Measurements from ENCODE around the gene CATSPER3. TPM values are rescaled to one million over a fixed set of nuclear protein-coding genes. Genes with fewer than 3 reads are reported as not detected.

CATSPER3 gene
- total and polyA plus RNA-seq, 9 donors: 0.36 to 0.85 (median 0.57) TPM

- H3K4me3 ChIP-seq: no peak overlapping the region
- no peak overlapping the region for H3K27ac ChIP-seq
- H3K4me1 ChIP-seq (ENCODE audit: insufficient read depth): peaks cover 5% of the 10 kb centered on the region
- no peak for DNase-seq
- no peaks in the 10 kb centered on the region for H3K36me3 ChIP-seq
- no peaks in the 10 kb centered on the region for H3K9me3 ChIP-seq
- WGBS, 3 donors: 43 to 57% (median 51%) methylated on average over 12 of the region's 12 CpGs
- H3K27me3 ChIP-seq: no peaks in the 10 kb centered on the region
- intact Hi-C loops (cut with DNase I): no loop called here
- TF ChIP-seq CTCF (IDR thresholded peaks at IDR 0.05) (no peak), POLR2A (IDR thresholded peaks at IDR 0.05) (no peak), EP300 (IDR thresholded peaks at IDR 0.05) (no peak)
Observed at GRCh38 chr5:135041145-135041587, 73.5 kb downstream of the CATSPER3 start.

GRCh38 chr5:135041726-135042125, 74.0 kb downstream of the CATSPER3 start:
- Histone ChIP-seq H3K36me3 (no peaks in the 10 kb centered on the region), H3K27me3 (no peaks in the 10 kb centered on the region), H3K27ac (no peak overlapping the region), H3K4me1 (ENCODE audit: insufficient read depth) (peaks cover 5% of the 10 kb centered on the region), H3K9me3 (no peaks in the 10 kb centered on the region), H3K4me3 (no peak overlapping the region)
- TF ChIP-seq EP300 (IDR thresholded peaks at IDR 0.05): no peak
- no peak for TF ChIP-seq POLR2A (IDR thresholded peaks at IDR 0.05)
- no peak for DNase-seq
- 72 to 75% (median 72%) methylated on average over 3 of the region's 3 CpGs for WGBS, 3 donors
- intact Hi-C loops (cut with DNase I): no loop called here

GRCh38 chr5:135042595-135042994, 74.9 kb downstream of the CATSPER3 start:
- DNase-seq: no peak
- Histone ChIP-seq H3K4me1 (ENCODE audit: insufficient read depth) (peaks cover 5% of the 10 kb centered on the region), H3K27ac (no peak overlapping the region), H3K9me3 (no peaks in the 10 kb centered on the region), H3K4me3 (no peak overlapping the region), H3K27me3 (no peaks in the 10 kb centered on the region), H3K36me3 (no peaks in the 10 kb centered on the region)
- 90 to 100% (median 100%) methylated on average over 1 of the region's 1 CpG for WGBS, 3 donors
- intact Hi-C loops (cut with DNase I): no loop called here
- no peak for TF ChIP-seq EP300 (IDR thresholded peaks at IDR 0.05)
- no peak for TF ChIP-seq CTCF (IDR thresholded peaks at IDR 0.05)
- TF ChIP-seq POLR2A (IDR thresholded peaks at IDR 0.05): no peak

- no peak overlapping the region for H3K27ac ChIP-seq
- H3K4me1 ChIP-seq (ENCODE audit: insufficient read depth): no peaks in the 10 kb centered on the region
- DNase-seq: no peak
- no peaks in the 10 kb centered on the region for H3K9me3 ChIP-seq
- intact Hi-C loops (cut with DNase I): no loop called here
- TF ChIP-seq POLR2A (IDR thresholded peaks at IDR 0.05): no peak
- TF ChIP-seq CTCF (IDR thresholded peaks at IDR 0.05): no peak
- no peak for TF ChIP-seq EP300 (IDR thresholded peaks at IDR 0.05)
- no peaks in the 10 kb centered on the region for H3K36me3 ChIP-seq
- H3K4me3 ChIP-seq: no peak overlapping the region
- no peaks in the 10 kb centered on the region for H3K27me3 ChIP-seq
Observed at GRCh38 chr5:135045488-135045887, 77.8 kb downstream of the CATSPER3 start.

GRCh38 chr5:135046661-135047346, 79.1 kb downstream of the CATSPER3 start:
- no peak overlapping the region for H3K27ac ChIP-seq
- H3K9me3 ChIP-seq: no peaks in the 10 kb centered on the region
- no peaks in the 10 kb centered on the region for H3K4me1 ChIP-seq (ENCODE audit: insufficient read depth)
- WGBS, 3 donors: 62 to 69% (median 67%) methylated on average over 5 of the region's 5 CpGs
- H3K4me3 ChIP-seq: no peak overlapping the region
- intact Hi-C loops (cut with DNase I): no loop called here
- no peak for DNase-seq
- H3K36me3 ChIP-seq: no peaks in the 10 kb centered on the region
- TF ChIP-seq CTCF (IDR thresholded peaks at IDR 0.05) (no peak), EP300 (IDR thresholded peaks at IDR 0.05) (no peak), POLR2A (IDR thresholded peaks at IDR 0.05) (no peak)
- H3K27me3 ChIP-seq: no peaks in the 10 kb centered on the region

All from ovary (tissue), 9 donors.